ENCODE measurements around the gene CEND1.

DNA sequence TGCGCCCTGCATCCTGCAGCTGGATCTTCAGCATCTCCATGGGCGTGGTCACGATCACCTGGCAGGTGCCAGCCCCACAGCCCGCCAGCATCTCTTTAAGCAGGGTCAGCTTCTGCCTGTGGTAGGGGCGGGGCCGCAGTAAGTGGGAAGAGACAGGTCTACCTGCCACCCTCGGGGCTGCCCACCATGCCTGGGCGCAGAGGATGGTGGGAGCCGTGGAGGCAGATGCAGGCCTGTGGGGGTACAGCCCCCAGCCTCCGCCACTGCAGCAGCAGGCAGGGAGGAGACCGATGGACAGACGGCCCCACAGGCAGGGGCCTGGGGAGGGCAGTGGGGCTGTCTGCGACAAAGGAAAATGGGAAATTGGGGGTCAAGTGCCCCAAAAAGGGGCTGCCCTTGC lies 3.0 kb upstream of the CEND1 start:
- TF ChIP-seq EZH2 (conservative IDR thresholded peaks at IDR 0.05; ENCODE audit: low read depth, low read length) (no peak), CTCF (CRISPR knock-in tag; IDR thresholded peaks at IDR 0.05) (no peak), STAG1 (CRISPR knock-in tag; IDR thresholded peaks at IDR 0.05) (no peak)

Measured in HepG2 (cell line).